Neural cell (in vitro differentiated cells): ENCODE results near the gene SCAF4.

ENCODE experiments used
- EP300 ChIP-seq: fragments of 450-650 bp; conservative IDR thresholded peaks from 2 replicates; pipeline ENCODE4 v1.6.1; 2014; ENCODE audit warnings: antibody characterized with exemption, mild to moderate bottlenecking, moderate library complexity; ENCODE audit not compliant: poor library complexity, severe bottlenecking
- SMC3 ChIP-seq: fragments of 450-650 bp; conservative IDR thresholded peaks from 2 replicates; pipeline ENCODE4 v1.6.1; 2014; ENCODE audit warnings: antibody characterized with exemption, mild to moderate bottlenecking, moderate library complexity; ENCODE audit not compliant: poor library complexity

GRCh38 chr21:31743712-31744111 is 11.8 kb upstream of the SCAF4 start:
- TF ChIP-seq EP300 (no peak), SMC3 (no peak)
